Measurements from ENCODE around the gene MPHOSPH10.
"Not testable (repeated sequence)": the region's sequence is repeated elsewhere in the genome, so short reads cannot be mapped to it uniquely, and the experiment has no call there.

The MPHOSPH10 gene

DNA sequence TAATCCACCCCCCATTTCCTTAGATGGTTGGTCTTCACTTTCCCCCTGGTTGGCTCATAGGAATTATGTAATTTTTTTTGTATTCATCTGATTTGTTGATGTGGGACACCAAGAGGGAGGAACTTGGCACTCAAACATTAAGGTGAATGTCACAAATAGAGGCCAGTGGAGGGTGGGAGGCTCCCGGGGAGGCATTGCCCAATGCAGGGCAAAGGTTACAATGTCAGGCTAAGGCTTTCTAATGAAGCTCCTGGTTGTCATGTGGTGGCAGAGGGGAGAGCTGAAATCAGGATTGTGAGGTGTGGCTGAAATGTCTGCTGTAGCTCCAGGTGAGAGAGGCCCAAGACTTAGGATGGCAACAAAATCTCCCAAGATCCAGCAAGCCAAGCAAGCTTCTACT is 42.7 kb downstream of the MPHOSPH10 start:
- Histone ChIP-seq H3K4me3 (ENCODE audit: low read depth, low read length, poor library complexity, severe bottlenecking) (no peak overlapping the region), H3K4me1 (ENCODE audit: insufficient read depth, low read length, severe bottlenecking) (no peaks in the 10 kb centered on the region), H3K27me3 (ENCODE audit: insufficient read depth, low read length) (0 out of 2 replicates have a peak, but pooled peaks cover 4% of the 10 kb centered on the region), H3F3A (ENCODE audit: insufficient read depth, low read length) (no peaks in the 10 kb centered on the region), H3K79me2 (ENCODE audit: insufficient read depth, low read length) (no peaks in the 10 kb centered on the region), H3K4me2 (ENCODE audit: low read length) (no peak overlapping the region), H3K36me3 (ENCODE audit: insufficient read depth, low read length) (no peaks in the 10 kb centered on the region), H4K20me1 (ENCODE audit: insufficient read depth, low read length) (no peaks in the 10 kb centered on the region), H3K9ac (ENCODE audit: low read length) (no peak overlapping the region), H3K9me3 (ENCODE audit: low read length) (no peaks in the 10 kb centered on the region), H3K9me2 (ENCODE audit: low read depth, low read length) (no peaks in the 10 kb centered on the region), H2AFZ (ENCODE audit: low read length) (no peak overlapping the region), H3K27ac (ENCODE audit: low read depth, low read length, poor library complexity, severe bottlenecking) (no peak overlapping the region)
- TF ChIP-seq, protein P1, sequence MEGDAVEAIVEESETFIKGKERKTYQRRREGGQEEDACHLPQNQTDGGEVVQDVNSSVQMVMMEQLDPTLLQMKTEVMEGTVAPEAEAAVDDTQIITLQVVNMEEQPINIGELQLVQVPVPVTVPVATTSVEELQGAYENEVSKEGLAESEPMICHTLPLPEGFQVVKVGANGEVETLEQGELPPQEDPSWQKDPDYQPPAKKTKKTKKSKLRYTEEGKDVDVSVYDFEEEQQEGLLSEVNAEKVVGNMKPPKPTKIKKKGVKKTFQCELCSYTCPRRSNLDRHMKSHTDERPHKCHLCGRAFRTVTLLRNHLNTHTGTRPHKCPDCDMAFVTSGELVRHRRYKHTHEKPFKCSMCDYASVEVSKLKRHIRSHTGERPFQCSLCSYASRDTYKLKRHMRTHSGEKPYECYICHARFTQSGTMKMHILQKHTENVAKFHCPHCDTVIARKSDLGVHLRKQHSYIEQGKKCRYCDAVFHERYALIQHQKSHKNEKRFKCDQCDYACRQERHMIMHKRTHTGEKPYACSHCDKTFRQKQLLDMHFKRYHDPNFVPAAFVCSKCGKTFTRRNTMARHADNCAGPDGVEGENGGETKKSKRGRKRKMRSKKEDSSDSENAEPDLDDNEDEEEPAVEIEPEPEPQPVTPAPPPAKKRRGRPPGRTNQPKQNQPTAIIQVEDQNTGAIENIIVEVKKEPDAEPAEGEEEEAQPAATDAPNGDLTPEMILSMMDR (IDR thresholded peaks at IDR 0.05; ENCODE audit: low read length): no peak
- no peak for TF ChIP-seq EZH2 (IDR thresholded peaks at IDR 0.05; ENCODE audit: borderline replicate concordance, low read length)

DNA sequence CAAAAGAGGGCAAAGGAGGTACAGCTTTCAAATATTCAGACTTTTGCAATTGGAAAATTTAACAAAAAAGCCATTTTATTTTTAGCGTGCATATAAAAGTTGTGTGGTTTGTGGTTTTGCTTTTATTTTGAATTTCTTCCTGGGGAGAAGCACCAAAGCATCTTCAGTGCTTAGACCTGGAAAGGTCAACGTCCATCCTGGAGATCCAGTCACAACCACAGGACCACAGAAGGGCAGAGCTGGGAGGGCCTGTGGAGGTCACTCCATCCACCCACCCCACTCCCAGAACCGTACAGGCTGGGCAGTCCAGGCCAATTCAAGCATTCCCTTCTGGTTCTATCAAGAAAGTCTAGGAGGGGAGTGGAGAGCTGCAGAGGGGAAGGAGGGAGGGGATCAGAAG is 43.8 kb downstream of the MPHOSPH10 start:
- no peaks in the 10 kb centered on the region for H3K9me2 ChIP-seq (ENCODE audit: low read depth, low read length)
- no peaks in the 10 kb centered on the region for H3K4me1 ChIP-seq (ENCODE audit: insufficient read depth, low read length, severe bottlenecking)
- H2AFZ ChIP-seq (ENCODE audit: low read length): no peak overlapping the region
- H3K27me3 ChIP-seq (ENCODE audit: insufficient read depth, low read length): 0 out of 2 replicates have a peak, but pooled peaks cover 4% of the 10 kb centered on the region
- no peaks in the 10 kb centered on the region for H3K9me3 ChIP-seq (ENCODE audit: low read length)
- no peak overlapping the region for H3K27ac ChIP-seq (ENCODE audit: low read depth, low read length, poor library complexity, severe bottlenecking)
- H3K9ac ChIP-seq (ENCODE audit: low read length): no peak overlapping the region
- no peak for TF ChIP-seq EZH2 (IDR thresholded peaks at IDR 0.05; ENCODE audit: borderline replicate concordance, low read length)
- TF ChIP-seq, protein P1 (IDR thresholded peaks at IDR 0.05; ENCODE audit: low read length): no peak
- H4K20me1 ChIP-seq (ENCODE audit: insufficient read depth, low read length): no peaks in the 10 kb centered on the region
- no peaks in the 10 kb centered on the region for H3F3A ChIP-seq (ENCODE audit: insufficient read depth, low read length)
- H3K79me2 ChIP-seq (ENCODE audit: insufficient read depth, low read length): no peaks in the 10 kb centered on the region
- no peak overlapping the region for H3K4me3 ChIP-seq (ENCODE audit: low read depth, low read length, poor library complexity, severe bottlenecking)
- H3K4me2 ChIP-seq (ENCODE audit: low read length): no peak overlapping the region
- H3K36me3 ChIP-seq (ENCODE audit: insufficient read depth, low read length): no peaks in the 10 kb centered on the region

DNA sequence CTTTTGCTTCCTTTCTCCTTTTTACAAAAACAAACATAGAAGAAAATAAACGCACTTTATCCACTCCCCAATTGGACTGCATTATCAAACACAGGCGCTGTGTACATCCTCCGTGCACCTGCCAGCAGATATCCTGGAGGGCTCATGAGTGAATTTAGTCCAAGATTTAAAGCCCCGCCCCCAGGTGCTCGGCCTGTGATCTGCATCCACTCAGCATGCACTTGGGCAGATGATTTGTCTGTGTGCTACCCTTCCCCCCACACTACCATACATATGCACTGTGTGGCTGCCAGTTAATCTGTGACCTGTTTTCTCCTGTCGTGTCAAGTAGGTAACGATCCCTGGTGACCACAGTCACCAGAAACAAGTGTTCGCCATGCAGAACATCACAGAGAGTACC is 48.4 kb downstream of the MPHOSPH10 start:
- not testable (repeated sequence) for H3K4me2 ChIP-seq (ENCODE audit: low read length); H3K9me2 ChIP-seq (ENCODE audit: low read depth, low read length); H3K9me3 ChIP-seq (ENCODE audit: low read length); H4K20me1 ChIP-seq (ENCODE audit: insufficient read depth, low read length); H3K27me3 ChIP-seq (ENCODE audit: insufficient read depth, low read length); H3K36me3 ChIP-seq (ENCODE audit: insufficient read depth, low read length); H3K27ac ChIP-seq (ENCODE audit: low read depth, low read length, poor library complexity, severe bottlenecking); H2AFZ ChIP-seq (ENCODE audit: low read length); H3K79me2 ChIP-seq (ENCODE audit: insufficient read depth, low read length); H3K4me3 ChIP-seq (ENCODE audit: low read depth, low read length, poor library complexity, severe bottlenecking); H3K9ac ChIP-seq (ENCODE audit: low read length); H3F3A ChIP-seq (ENCODE audit: insufficient read depth, low read length); H3K4me1 ChIP-seq (ENCODE audit: insufficient read depth, low read length, severe bottlenecking)

DNA sequence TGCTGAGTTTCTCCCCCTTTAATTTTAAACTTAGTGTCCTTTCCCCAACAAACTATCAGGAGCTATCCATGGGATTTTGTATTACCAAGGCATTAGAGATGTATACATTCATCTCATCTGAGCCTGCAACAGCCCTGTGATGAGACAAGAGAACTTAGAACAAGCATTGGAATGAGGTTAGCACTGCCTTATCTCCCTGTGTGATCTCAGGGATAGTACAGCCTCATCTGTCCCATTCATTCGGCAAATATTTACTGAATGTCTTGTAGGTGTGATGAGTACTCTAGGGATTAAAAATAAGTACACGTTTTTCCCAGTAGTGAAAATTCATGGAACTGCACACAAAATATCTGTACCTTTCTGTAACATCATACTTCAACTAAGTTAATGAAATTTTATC is 50.9 kb downstream of the MPHOSPH10 start:
- Histone ChIP-seq H4K20me1 (ENCODE audit: insufficient read depth, low read length) (no peaks in the 10 kb centered on the region), H3K9ac (ENCODE audit: low read length) (no peak overlapping the region), H3K4me1 (ENCODE audit: insufficient read depth, low read length, severe bottlenecking) (no peaks in the 10 kb centered on the region), H3K9me3 (ENCODE audit: low read length) (no peaks in the 10 kb centered on the region), H3K79me2 (ENCODE audit: insufficient read depth, low read length) (no peaks in the 10 kb centered on the region), H3K27me3 (ENCODE audit: insufficient read depth, low read length) (no peaks in the 10 kb centered on the region), H3K36me3 (ENCODE audit: insufficient read depth, low read length) (no peaks in the 10 kb centered on the region), H3K4me2 (ENCODE audit: low read length) (no peak overlapping the region), H3F3A (ENCODE audit: insufficient read depth, low read length) (no peaks in the 10 kb centered on the region), H3K27ac (ENCODE audit: low read depth, low read length, poor library complexity, severe bottlenecking) (no peak overlapping the region), H3K4me3 (ENCODE audit: low read depth, low read length, poor library complexity, severe bottlenecking) (no peak overlapping the region), H3K9me2 (ENCODE audit: low read depth, low read length) (no peaks in the 10 kb centered on the region), H2AFZ (ENCODE audit: low read length) (no peak overlapping the region)
- TF ChIP-seq, protein P1 (IDR thresholded peaks at IDR 0.05; ENCODE audit: low read length): no peak
- TF ChIP-seq EZH2 (IDR thresholded peaks at IDR 0.05; ENCODE audit: borderline replicate concordance, low read length): no peak

DNA sequence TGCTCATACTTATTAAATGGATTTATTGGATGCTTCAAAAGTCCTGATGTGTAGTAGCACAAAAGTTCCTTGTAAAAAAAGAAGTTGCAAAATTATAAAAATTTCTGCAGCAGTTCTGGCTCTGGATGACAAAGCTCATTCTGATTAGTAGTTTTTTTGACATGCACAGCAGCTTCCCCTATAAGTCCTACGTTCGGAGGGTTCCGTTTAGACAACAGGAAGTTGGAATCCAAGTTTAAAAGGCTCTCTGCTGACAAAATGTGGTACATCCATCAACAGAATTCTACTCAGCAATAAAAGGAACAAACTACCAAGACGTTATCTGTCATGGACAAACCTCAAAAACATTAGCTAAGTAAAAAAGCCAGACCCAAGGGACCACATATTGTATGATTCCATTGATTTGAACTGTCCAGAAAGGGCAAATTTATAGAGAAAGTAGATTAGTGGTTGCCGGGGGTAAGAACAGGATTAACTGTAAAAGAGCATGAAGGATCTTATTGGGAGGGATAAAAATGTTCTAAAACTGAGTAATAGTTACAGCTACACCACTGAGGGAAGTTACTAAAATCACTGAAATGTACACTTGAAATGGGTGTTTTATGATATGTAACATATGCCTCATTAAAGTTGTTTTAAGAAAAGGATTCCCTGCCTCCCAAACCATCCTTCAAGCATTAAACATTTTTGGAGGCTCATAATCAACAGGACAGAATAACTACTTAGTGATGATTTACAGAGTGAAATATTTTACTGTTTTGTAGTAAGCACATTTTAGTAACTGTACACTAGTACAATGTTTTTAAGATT is 53.1 kb downstream of the MPHOSPH10 start:
- not testable (repeated sequence) for H3K4me2 ChIP-seq (ENCODE audit: low read length); H3K79me2 ChIP-seq (ENCODE audit: insufficient read depth, low read length); H3K36me3 ChIP-seq (ENCODE audit: insufficient read depth, low read length); H3K27me3 ChIP-seq (ENCODE audit: insufficient read depth, low read length); H3K9me2 ChIP-seq (ENCODE audit: low read depth, low read length); H4K20me1 ChIP-seq (ENCODE audit: insufficient read depth, low read length); H3K9me3 ChIP-seq (ENCODE audit: low read length); H3K9ac ChIP-seq (ENCODE audit: low read length); H3K4me1 ChIP-seq (ENCODE audit: insufficient read depth, low read length, severe bottlenecking); H3F3A ChIP-seq (ENCODE audit: insufficient read depth, low read length); H3K27ac ChIP-seq (ENCODE audit: low read depth, low read length, poor library complexity, severe bottlenecking); H2AFZ ChIP-seq (ENCODE audit: low read length); H3K4me3 ChIP-seq (ENCODE audit: low read depth, low read length, poor library complexity, severe bottlenecking)
